HG03439 (cell line): ENCODE data around the gene ADAMTS18.

Experiments used
- ATAC-seq: cut with Tn5 transposase; IDR thresholded peaks from one replicate; pipeline ENCODE4 v1.9.1; 2021; ENCODE audit warnings: mild to moderate bottlenecking, moderate library complexity; ENCODE audit not compliant: unreplicated experiment

The ADAMTS18 gene

DNA sequence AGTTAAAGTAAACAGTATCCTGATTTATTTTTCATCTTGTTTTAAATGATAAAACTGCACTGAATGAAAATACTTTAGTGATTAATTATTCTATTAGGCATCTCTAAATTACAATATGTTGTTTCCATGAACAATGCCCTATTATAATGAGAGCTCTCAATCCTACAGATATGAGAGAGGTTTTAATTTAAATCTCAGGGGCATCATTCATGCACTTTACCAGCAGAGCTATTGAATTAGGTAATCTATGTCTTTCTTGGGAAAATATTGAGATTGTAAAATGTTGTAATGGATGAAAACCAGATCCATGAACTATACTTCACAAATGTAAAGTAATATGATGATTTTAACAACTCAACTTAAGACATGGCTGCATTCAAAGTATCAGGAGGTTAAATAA is 103.8 kb downstream of the ADAMTS18 start:
- no peak for ATAC-seq

GRCh38 chr16:77330332-77331042 is 104.3 kb downstream of the ADAMTS18 start:
- no peak for ATAC-seq

DNA sequence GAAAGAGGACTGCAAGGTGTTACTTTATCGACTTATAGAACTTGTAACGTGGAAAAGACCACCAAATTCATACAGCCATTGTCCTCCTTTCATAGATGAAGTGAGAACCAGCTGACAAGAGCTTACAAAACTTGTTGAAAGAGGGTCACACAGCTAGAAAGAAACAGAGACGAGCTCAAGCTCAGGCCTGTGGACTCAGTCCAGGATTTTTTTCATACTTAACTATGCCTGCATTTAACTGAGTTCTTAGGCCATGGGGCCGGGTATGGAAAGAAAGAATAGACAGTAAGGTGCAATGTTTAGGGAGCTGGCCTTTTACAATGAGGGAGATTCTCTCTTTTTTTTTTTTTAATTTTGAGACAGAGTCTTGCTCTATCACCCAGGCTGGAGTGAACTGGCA is 106.1 kb downstream of the ADAMTS18 start:
- ATAC-seq: no peak

DNA sequence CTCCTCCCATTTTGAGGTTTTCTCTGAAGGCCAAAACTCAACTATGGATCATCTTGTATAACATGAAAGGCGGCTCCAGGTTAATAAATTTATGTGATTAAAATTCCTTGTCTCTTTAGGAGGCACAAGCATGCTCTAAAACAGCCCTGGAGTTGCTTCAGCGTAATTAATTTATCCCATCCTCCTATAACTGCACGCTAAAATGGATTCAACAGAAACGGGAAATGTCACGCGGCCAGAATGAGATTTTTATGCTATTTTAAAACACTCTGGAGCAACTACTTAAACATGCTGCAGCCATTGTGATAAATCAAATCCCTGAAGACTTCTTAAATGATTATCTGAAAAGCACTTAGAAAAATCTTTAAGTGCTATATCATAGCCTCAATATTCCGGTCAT is 106.6 kb downstream of the ADAMTS18 start:
- no peak for ATAC-seq

DNA sequence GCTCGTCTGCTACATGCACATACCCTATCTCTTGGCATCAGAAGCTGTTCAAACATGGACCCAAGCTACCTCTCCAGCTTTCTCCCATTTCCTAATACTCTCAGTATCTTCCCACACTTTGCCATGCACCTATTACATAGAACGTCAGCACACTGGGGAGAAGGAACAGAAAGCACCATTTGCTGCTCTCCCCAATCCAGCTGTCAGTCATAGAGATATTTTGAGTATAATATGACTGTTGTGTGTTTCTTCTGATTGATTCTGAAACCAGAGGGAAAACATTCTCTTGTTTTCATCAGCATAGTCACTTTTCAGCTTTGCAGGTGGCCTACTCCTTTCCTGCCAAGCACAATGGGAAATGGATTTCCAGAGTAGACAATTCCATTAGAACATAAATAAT is 107.1 kb downstream of the ADAMTS18 start:
- no peak for ATAC-seq

DNA sequence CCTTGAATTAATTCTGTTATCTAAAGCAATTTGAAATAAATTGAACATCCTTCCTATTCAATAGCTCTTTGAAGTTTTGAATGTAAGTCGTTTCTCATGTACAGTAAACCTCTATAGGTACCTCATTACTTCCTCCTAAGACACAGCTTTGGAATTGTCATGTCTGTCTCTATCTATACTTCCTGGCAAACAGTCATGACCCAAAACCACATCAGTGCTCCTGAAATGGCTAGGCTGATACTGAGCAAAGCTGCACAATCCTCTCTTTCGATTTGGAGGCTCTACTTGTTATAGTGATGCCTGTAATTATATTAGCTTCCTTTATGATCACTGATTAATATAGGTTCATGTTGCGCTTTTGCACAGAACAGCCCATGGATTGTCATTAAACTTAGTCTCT is 110.1 kb downstream of the ADAMTS18 start:
- no peak for ATAC-seq

GRCh38 chr16:77323695-77324094 is 111.1 kb downstream of the ADAMTS18 start:
- no peak for ATAC-seq

DNA sequence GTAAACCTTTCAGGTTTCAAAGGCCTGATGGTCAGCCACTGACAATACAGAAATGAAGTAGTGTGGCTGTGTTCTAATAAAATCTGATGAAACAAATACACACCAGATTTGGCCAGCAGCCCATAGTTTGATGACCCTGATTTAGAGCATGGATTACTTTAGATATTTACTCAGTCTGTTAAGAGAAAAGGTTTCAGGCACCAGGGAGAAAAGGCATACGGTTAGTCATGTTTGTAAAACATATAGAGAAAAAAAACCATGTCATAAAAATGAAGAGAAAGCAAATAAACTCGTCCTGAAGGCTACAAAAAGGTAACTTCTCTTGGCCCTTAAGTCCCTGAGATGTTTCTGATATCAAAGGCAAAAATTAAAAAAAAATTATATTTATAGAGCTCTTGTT is 112.1 kb downstream of the ADAMTS18 start:
- ATAC-seq: no peak

- no peak for ATAC-seq
Observed at GRCh38 chr16:77317059-77317458, 117.8 kb downstream of the ADAMTS18 start.

GRCh38 chr16:77310877-77311276 is 124.0 kb downstream of the ADAMTS18 start:
- ATAC-seq: no peak

DNA sequence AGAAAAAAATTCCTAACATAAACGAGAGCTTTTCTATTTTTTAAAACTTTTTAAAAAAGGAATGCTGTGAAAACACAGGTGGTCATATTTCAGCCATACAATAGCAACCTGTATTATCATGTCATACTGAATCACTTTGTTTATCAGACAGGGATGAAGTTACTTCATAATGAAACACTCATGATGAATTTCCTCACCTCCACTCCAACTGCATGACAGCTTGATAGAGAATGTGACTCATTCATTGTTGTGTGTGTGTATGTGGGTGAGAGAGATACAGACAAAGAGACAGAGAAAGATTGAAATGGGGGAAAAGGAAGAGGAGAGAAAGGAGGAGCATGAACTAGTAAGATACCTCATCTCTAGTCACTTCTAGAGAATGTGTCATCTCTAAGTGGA is 126.7 kb downstream of the ADAMTS18 start:
- ATAC-seq: no peak

DNA sequence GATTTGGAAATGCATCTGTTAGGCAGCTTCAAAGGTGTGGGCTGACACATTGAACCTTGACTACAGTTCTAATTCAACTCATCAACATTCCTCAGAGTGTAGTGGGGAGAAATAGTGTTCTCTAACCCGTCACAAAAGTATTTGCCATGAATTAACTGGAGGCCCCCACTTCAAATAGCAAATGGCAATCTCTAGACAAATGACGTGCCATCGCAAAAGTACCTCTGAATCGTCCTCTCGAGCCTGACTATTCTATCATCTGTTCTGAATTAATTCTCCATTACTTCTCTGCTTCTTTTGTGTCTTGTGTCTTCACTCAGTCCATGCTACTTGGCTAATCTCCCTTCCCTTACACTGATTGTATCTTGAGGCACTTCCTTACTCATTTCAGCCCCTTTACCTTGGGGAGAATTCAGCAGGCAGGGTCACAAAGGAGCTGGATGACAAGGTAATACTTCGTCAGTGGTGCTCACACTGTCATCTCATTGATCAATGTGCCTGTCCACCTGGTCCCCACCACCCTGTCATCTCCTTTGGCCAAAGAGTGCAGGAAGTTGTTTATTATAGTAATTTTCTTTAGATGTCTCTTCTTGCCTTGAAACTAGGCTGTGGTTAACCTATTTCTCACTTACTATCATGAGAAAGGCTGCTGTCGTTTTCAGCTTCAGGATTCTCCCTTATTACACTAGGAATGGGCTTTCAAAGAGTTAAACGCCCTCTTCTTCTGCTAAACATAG is 127.2 kb downstream of the ADAMTS18 start:
- ATAC-seq: no peak

DNA sequence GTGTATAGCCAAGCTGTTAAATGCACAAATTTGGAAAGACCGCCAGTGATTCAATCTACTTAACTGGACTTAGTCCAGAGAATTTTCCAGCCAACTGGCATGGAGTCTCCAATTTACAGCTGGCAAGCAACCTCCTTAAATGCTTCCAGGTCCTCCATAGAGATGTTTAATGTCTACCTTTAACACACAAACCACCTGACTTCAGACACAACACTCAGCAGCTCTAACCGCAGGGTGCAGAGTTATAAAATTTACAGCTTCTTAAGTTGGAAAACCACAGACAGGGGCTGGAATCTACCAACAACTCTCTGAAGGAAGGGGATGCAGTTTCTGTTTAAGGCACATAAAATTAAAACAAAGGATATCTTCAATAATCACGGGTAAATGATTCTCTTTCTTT is 128.8 kb downstream of the ADAMTS18 start:
- no peak for ATAC-seq

DNA sequence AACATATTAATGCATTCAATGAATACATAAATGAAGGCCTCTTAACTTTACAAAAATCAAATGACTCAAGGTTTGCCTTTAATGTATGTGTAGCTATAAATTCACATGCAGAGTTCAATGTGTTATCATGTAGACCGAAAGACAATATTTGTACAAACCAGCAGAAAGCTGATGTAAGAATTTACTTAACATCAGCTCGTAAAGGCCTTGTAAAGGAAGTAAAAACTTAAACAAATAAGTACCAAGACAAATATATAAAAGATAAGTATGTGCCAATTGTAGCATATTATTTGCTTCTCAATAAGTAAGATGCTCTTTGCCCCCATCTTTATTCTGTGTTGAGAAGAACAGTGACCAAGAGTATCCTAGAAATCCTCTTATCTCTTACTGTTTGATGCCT is 130.0 kb downstream of the ADAMTS18 start:
- no peak for ATAC-seq

DNA sequence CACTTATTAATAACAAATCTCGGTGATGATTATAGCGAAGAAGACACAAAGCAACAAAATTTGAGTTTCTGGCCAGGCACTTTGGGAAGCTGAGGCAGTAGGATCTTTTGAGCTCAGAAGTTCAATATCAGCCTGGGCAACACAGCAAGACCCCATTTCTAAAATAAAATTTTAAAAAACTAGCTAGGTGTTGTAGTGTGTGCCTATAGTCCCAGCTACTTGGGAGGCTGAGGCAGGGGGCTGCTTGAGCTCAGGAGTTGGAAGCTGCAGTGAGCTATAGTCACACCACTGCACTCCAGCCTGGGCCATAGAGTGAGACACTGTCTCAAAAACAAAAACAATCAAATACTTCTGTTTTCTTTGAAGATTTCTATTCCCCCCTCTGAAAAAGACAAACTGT is 130.7 kb downstream of the ADAMTS18 start:
- no peak for ATAC-seq

GRCh38 chr16:77302674-77303073 is 132.2 kb downstream of the ADAMTS18 start:
- no peak for ATAC-seq

- ATAC-seq: no peak
Observed at GRCh38 chr16:77302249-77302648, 132.6 kb downstream of the ADAMTS18 start.

GRCh38 chr16:77300256-77300655 is 134.6 kb downstream of the ADAMTS18 start:
- ATAC-seq: no peak

GRCh38 chr16:77299395-77299794 is 135.4 kb downstream of the ADAMTS18 start:
- no peak for ATAC-seq

DNA sequence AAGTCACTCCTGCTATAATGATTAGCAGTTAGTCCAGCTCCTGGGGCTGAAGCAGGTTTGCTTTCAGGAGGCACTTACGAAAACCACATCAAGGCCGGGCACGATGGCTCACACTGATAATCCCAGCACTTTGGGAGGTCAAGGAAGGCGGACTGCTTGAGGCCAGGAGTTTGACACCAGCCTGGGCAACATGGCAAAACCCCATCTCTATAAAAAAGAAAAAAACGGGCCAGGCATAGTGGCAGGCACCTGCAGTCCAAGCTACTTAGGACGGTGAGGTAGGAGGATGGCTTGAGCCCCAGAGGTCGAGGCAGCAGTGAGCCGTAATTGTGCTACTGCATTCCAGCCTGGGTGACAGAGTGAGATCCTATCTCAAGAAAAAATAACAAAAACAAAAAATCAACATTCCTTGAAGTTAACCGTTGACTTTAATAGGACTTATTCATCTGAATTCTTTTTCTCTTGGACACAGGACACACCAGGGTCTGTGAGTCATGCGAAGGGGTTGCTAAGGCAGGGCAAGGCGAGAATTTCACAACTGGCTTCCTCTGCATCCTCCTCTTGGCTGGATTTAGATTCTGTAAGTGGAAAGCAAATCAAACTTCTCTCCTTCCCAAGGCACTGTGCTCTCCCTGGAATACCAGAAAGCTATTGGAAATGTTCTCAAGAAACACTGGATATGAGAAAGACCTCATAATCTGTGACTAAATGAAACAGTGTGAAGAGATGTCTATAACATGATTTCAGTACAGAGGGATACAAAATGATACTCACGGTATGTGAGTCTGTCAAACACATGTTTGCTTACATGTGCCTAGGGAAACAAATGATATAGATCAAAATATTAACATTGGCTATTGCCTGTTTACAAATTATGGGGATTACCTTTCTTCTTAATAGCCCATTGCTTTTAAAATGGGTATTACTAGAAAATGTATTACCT is 136.1 kb downstream of the ADAMTS18 start:
- no peak for ATAC-seq

- ATAC-seq: no peak
Observed at GRCh38 chr16:77297996-77298395, 136.8 kb downstream of the ADAMTS18 start.
